ENCODE results near the gene ZNF496.

- TF ChIP-seq CTCF (IDR thresholded peaks at IDR 0.05) (no peak), POLR2A (IDR thresholded peaks at IDR 0.05) (no peak)
Observed at GRCh38 chr1:247343801-247344200, 12.1 kb upstream of the ZNF496 start.
